Astrocyte (in vitro differentiated cells and primary cell): ENCODE data around the gene KLF15.

ENCODE experiments used
- EZH2 ChIP-seq: IDR thresholded peaks from 2 replicates; pipeline ENCODE4 v1.6.1; 2012; ENCODE audit warnings: mild to moderate bottlenecking, low read length, inconsistent platforms; ENCODE audit not compliant: insufficient read depth
- TF ChIP-seq, protein P1 (sequence below): IDR thresholded peaks from 2 replicates; pipeline ENCODE4 v1.5.1; 2011; ENCODE audit warnings: low read depth, mild to moderate bottlenecking, inconsistent platforms, low read length, moderate library complexity; ENCODE audit not compliant: insufficient read depth

DNA sequence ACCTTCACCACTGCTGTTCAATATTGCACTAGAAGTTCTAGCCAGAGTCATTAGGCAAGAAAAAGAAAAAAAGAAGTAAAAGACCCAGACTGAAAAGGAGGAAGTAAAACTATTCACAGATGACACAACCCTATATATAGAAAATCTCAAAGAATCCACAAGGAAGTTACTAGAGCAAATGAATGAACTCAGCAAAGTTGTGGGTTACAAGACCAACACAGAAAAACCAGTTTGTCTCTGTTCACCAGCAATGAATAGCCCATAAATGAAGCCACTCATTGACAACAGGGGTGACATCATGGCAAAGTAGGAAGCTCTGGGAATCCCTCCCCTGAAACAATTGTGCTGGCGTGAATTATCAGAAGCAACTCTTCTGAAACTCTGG lies 42.1 kb upstream of the KLF15 start:
- TF ChIP-seq, protein P1, sequence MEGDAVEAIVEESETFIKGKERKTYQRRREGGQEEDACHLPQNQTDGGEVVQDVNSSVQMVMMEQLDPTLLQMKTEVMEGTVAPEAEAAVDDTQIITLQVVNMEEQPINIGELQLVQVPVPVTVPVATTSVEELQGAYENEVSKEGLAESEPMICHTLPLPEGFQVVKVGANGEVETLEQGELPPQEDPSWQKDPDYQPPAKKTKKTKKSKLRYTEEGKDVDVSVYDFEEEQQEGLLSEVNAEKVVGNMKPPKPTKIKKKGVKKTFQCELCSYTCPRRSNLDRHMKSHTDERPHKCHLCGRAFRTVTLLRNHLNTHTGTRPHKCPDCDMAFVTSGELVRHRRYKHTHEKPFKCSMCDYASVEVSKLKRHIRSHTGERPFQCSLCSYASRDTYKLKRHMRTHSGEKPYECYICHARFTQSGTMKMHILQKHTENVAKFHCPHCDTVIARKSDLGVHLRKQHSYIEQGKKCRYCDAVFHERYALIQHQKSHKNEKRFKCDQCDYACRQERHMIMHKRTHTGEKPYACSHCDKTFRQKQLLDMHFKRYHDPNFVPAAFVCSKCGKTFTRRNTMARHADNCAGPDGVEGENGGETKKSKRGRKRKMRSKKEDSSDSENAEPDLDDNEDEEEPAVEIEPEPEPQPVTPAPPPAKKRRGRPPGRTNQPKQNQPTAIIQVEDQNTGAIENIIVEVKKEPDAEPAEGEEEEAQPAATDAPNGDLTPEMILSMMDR, result no peak
- TF ChIP-seq EZH2, result no peak
